Aorta (tissue), 5 donors: ENCODE measurements around the gene MEF2A. TPM values are rescaled to one million over a fixed set of nuclear protein-coding genes. Genes with fewer than 3 reads are reported as not detected.

Experiments used
- ATAC-seq: fragments of 200-7000 bp; cut with Tn5 transposase; one replicate; pipeline ENCODE4 v1.9.1; 2022; ENCODE audit warnings: moderate library complexity; ENCODE audit not compliant: low FRiP score
- DNase-seq, 2 donors: peaks; one replicate each; pipeline ENCODE4 v3.0.0-alpha.2; 2020
- H3K27ac ChIP-seq, 2 donors: one replicate each; pipeline ENCODE4 v1.5.1; 2013; ENCODE audit warnings: low read length in 2 of 2, mild to moderate bottlenecking in 2 of 2, moderate library complexity in 2 of 2, control low read depth in 1 of 2, inconsistent platforms in 1 of 2, low read depth in 1 of 2
- H3K27me3 ChIP-seq, 2 donors: one replicate each; pipeline ENCODE4 v1.6.1; 2013; ENCODE audit warnings: control low read depth in 1 of 2, low read length in 1 of 2, mild to moderate bottlenecking in 1 of 2, moderate library complexity in 1 of 2; ENCODE audit not compliant: insufficient read depth in 2 of 2, control insufficient read depth in 1 of 2
- H3K36me3 ChIP-seq, 2 donors: one replicate each; pipeline ENCODE4 v1.6.1; 2013; ENCODE audit warnings: control low read depth in 1 of 2, low read length in 1 of 2, mild to moderate bottlenecking in 1 of 2; ENCODE audit not compliant: insufficient read depth in 2 of 2, control insufficient read depth in 1 of 2
- H3K4me1 ChIP-seq, 2 donors: one replicate each; pipeline ENCODE4 v1.6.1; 2013; ENCODE audit warnings: low read length in 2 of 2, control low read depth in 1 of 2, mild to moderate bottlenecking in 1 of 2, moderate library complexity in 1 of 2; ENCODE audit not compliant: insufficient read depth in 2 of 2, control insufficient read depth in 1 of 2
- H3K4me3 ChIP-seq, 2 donors: one replicate each; pipeline ENCODE4 v1.5.1; 2013; ENCODE audit warnings: low read length in 2 of 2, control low read depth in 1 of 2, mild to moderate bottlenecking in 1 of 2
- H3K9me3 ChIP-seq: one replicate; pipeline ENCODE4 v1.6.1; 2013; ENCODE audit warnings: mild to moderate bottlenecking, low read length; ENCODE audit not compliant: control insufficient read depth
- WGBS, 2 donors: extraction: QIAGEN DNeasy Blood & Tissue Kit; methylation state at CpG; one replicate each; pipeline ENCODE4 v1.1.7; 2013; 5-methylcytosine and 5-hydroxymethylcytosine counted together
- intact Hi-C, 2 donors: fragments of 100-400 bp; cut with DNase I; formaldehyde crosslinking; loops; one replicate each; pipeline versions ENCODE4 v1.14.2 to v1.15.0; 2022
- polyA plus RNA-seq, 2 donors: library from polyadenylated mRNA; stranded (reverse); fragments of 200-250 nt; gene quantifications; one replicate each; pipeline ENCODE4 v1.2.3, GENCODE V29; 2013
- total RNA-seq, 2 donors: library from RNA; stranded (reverse); fragmentation: NEBNext Ultra II Directional; extraction: Animal tissue kit (Norgen Biotek cat#: 25700); gene quantifications; one replicate each; pipeline ENCODE4 v1.2.1, GENCODE V29; 2021
- donor health status: healthy with polysubstance abuse.
- donor health status: Bipolar disorder and iron deficiency.
- donor health status: DM: no; HTN: no; CAD: no.
- donor health status: DM: no; HTN: no; CAD: no.
- donor health status: DM: yes; HTN: yes; CAD: no.

Gene MEF2A
- total and polyA plus RNA-seq, 4 donors = 27.2 to 160 (median 92.9) TPM

- no peaks in the 10 kb centered on the region for H3K9me3 ChIP-seq
- no peaks in the 10 kb centered on the region for H3K4me1 ChIP-seq
- no peak for ATAC-seq
- H3K36me3 ChIP-seq = no peaks in the 10 kb centered on the region
- no peak overlapping the region for H3K4me3 ChIP-seq
- WGBS, 2 donors = 94 to 96% methylated on average over 2 of the region's 2 CpGs
- no peak for DNase-seq
- no peaks in the 10 kb centered on the region for H3K27me3 ChIP-seq
- H3K27ac ChIP-seq = no peak overlapping the region
- intact Hi-C loops = no loop called here
Measured at GRCh38 chr15:99763827-99764226, 198.0 kb downstream of the MEF2A start.

- Histone ChIP-seq H3K36me3 (no peaks in the 10 kb centered on the region), H3K9me3 (no peaks in the 10 kb centered on the region), H3K27me3 (no peaks in the 10 kb centered on the region), H3K27ac (no peak overlapping the region), H3K4me3 (no peak overlapping the region), H3K4me1 (no peaks in the 10 kb centered on the region)
- intact Hi-C loops = no loop called here
- WGBS, 2 donors = 85 to 88% methylated on average over 3 of the region's 3 CpGs
- DNase-seq = no peak
- ATAC-seq = no peak
Measured at GRCh38 chr15:99764522-99764921, 198.7 kb downstream of the MEF2A start.

Other genes starting within 250 kb of the MEF2A start
- gene LYSMD4, start 167.5 kb downstream of the MEF2A start, total RNA-seq = 10 to 100 TPM in 1 of 2 donors, 1 to 10 TPM in 1; 7.7 to 14.3 TPM
- gene LYSMD4, start 167.5 kb downstream of the MEF2A start, polyA plus RNA-seq = 10 to 100 TPM in 1 of 2 donors, 1 to 10 TPM in 1; 1.9 to 12.4 TPM